CD4-positive, alpha-beta T cell (primary cell): ENCODE results near the gene PRSS37. TPM values are rescaled to one million over a fixed set of nuclear protein-coding genes. Genes with fewer than 3 reads are reported as not detected.

Experiments used
- ATAC-seq: fragments of 200-7000 bp; cut with Tn5 transposase; one replicate; pipeline ENCODE4 v1.10.0; 2022; ENCODE audit warnings: mild to moderate bottlenecking; ENCODE audit not compliant: poor library complexity
- CTCF ChIA-PET: fragments of 350-600 bp; sonication (Branson Sonifier 250); formaldehyde crosslinking; loops from one replicate; lab custom pipeline; 2021; ENCODE audit warnings: antibody characterized with exemption, inconsistent platforms; lab: Charles Lee
- POLR2A ChIA-PET: fragments of 350-600 bp; sonication (Branson Sonifier 250); formaldehyde crosslinking; loops from one replicate; lab custom pipeline; 2021; ENCODE audit warnings: antibody characterized with exemption, inconsistent platforms; lab: Charles Lee
- DNase-seq, 14 experiments: peaks; one replicate each; pipeline ENCODE4 v3.0.0-alpha.2; 2013 to 2020; ENCODE audit warnings: mixed read lengths in 2 of 14
- H3K27ac ChIP-seq, 2 donors: one replicate each; pipeline versions ENCODE4 v1.5.1 to v1.7.0; 2013; ENCODE audit warnings: low read length in 2 of 2, low read depth in 1 of 2, mild to moderate bottlenecking in 1 of 2
- H3K27me3 ChIP-seq, 2 experiments: 1 replicate in 1 of 2; 2 replicates in 1 of 2; pipeline versions ENCODE4 v1.6.1 to v1.7.0; 2013; ENCODE audit warnings: low read length in 2 of 2, control low read depth in 1 of 2, mild to moderate bottlenecking in 1 of 2, moderate library complexity in 1 of 2; ENCODE audit not compliant: insufficient read depth in 2 of 2, control insufficient read depth in 1 of 2
- H3K36me3 ChIP-seq: one replicate; pipeline ENCODE4 v1.6.1; 2013; ENCODE audit warnings: low read length, control low read depth; ENCODE audit not compliant: insufficient read depth
- H3K4me1 ChIP-seq: one replicate; pipeline ENCODE4 v1.6.1; 2013; ENCODE audit warnings: low read length, control low read depth; ENCODE audit not compliant: insufficient read depth
- H3K4me3 ChIP-seq: one replicate; pipeline ENCODE4 v1.5.1; 2013; ENCODE audit warnings: mild to moderate bottlenecking, low read length, moderate library complexity
- H3K9me3 ChIP-seq, 2 experiments: 1 replicate in 1 of 2; 2 replicates in 1 of 2; pipeline versions ENCODE4 v1.6.1 to v1.7.0; 2013; ENCODE audit warnings: low read length in 2 of 2, mild to moderate bottlenecking in 2 of 2, control low read depth in 1 of 2, moderate library complexity in 1 of 2; ENCODE audit not compliant: control insufficient read depth in 1 of 2, insufficient read depth in 1 of 2
- H3K27ac Mint-ChIP-seq: one replicate; pipeline ENCODE4 v1.8.0; 2020; ENCODE audit warnings: mixed read lengths
- H3K27me3 Mint-ChIP-seq: one replicate; pipeline ENCODE4 v1.8.0; 2021; ENCODE audit warnings: mixed read lengths
- H3K36me3 Mint-ChIP-seq: one replicate; pipeline ENCODE4 v1.8.0; 2021; ENCODE audit warnings: low read depth, mixed read lengths
- H3K4me1 Mint-ChIP-seq: one replicate; pipeline ENCODE4 v1.8.0; 2021; ENCODE audit warnings: low read depth, mixed read lengths
- H3K4me3 Mint-ChIP-seq: one replicate; pipeline ENCODE4 v1.8.0; 2020; ENCODE audit warnings: mild to moderate bottlenecking, mixed read lengths
- H3K9me3 Mint-ChIP-seq: one replicate; pipeline ENCODE4 v1.8.0; 2020; ENCODE audit warnings: mixed read lengths
- CTCF ChIP-seq: fragments of 200-600 bp; IDR thresholded peaks from one replicate; pipeline ENCODE4 v1.8.0; 2022; ENCODE audit warnings: antibody characterized with exemption, mild to moderate bottlenecking
- intact Hi-C, 2 experiments: fragments of 100-400 bp; cut with DNase I in 1 of 2; cut with micrococcal nuclease in 1 of 2; formaldehyde crosslinking; loops; one replicate each; pipeline versions ENCODE4 v1.15.1 to v1.9.0; 2023 to 2025; cut with DNase I, micrococcal nuclease
- total RNA-seq, 174 experiments: library from RNA in 2 of 174; stranded (reverse) in 2 of 174; gene quantifications; one replicate each; pipeline ENCODE4 v1.2.3 and lab custom pipeline; 2021 to 2026

Gene PRSS37
- total RNA-seq, 2 experiments from 2014 or later: not detected

DNA sequence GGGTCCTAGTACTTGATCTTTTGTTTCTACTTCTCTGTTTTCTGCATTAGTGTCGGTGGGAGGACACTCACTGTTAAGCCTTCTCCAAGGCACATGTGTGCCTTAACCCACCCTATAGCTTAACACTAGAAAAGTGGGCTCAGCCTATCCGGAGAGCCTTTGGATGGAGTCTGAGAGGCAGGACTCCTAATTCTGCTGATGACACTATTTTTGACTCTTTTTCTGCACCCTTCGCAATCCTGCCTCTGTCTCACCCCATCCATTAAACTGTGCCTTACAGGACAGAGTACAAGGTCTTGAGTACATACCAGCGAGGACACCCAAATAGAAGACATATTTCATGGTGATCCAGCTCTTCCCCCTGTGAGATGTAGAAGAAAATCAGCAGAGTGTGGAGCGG lies 577 bp downstream of the PRSS37 start:
- TF ChIP-seq CTCF: no peak
- H3K4me3 Mint-ChIP-seq: no peak overlapping the region
- no peaks in the 10 kb centered on the region for H3K36me3 Mint-ChIP-seq
- Histone ChIP-seq H3K27me3 (no peaks in the 10 kb centered on the region), H3K27ac (no peak overlapping the region), H3K9me3 (no peaks in the 10 kb centered on the region), H3K4me1 (no peaks in the 10 kb centered on the region), H3K4me3 (no peak overlapping the region), H3K36me3 (no peaks in the 10 kb centered on the region)
- intact Hi-C loops: no loop called here
- ChIA-PET CTCF (no interaction called here), POLR2A (no interaction called here)
- no peak overlapping the region for H3K27ac Mint-ChIP-seq
- H3K27me3 Mint-ChIP-seq: no peaks in the 10 kb centered on the region
- ATAC-seq (no peak), DNase-seq (no peak)
- H3K4me1 Mint-ChIP-seq: no peaks in the 10 kb centered on the region
- no peaks in the 10 kb centered on the region for H3K9me3 Mint-ChIP-seq

DNA sequence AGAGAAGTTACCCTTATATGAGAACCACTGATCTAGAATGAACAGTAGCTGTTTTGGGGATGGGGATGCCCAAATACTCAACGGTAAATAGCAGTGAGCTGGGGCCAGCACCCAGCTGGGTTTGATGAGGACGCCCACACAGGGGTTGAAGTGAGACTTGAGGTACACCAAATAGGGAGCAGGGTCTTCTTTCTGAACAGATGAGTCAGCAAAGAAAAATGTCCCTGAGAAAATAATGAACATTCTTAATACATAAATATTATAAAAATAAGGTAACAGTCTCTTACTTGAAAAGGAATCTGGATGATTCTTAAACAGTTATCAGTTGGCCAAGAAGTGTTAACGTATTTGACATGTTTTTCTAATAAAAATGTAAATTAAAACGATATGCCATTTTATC lies 2.0 kb downstream of the PRSS37 start:
- Mint-ChIP-seq H3K27ac (no peak overlapping the region), H3K27me3 (no peaks in the 10 kb centered on the region), H3K4me3 (no peak overlapping the region), H3K4me1 (no peaks in the 10 kb centered on the region), H3K36me3 (no peaks in the 10 kb centered on the region), H3K9me3 (no peaks in the 10 kb centered on the region)
- Histone ChIP-seq H3K36me3 (no peaks in the 10 kb centered on the region), H3K27ac (no peak overlapping the region), H3K4me1 (no peaks in the 10 kb centered on the region), H3K4me3 (no peak overlapping the region), H3K27me3 (no peaks in the 10 kb centered on the region), H3K9me3 (no peaks in the 10 kb centered on the region)
- intact Hi-C loops: no loop called here
- TF ChIP-seq CTCF: no peak
- ChIA-PET CTCF (no interaction called here), POLR2A (no interaction called here)
- DNase-seq: no peak
- no peak for ATAC-seq

- Histone ChIP-seq H3K36me3 (no peaks in the 10 kb centered on the region), H3K9me3 (no peaks in the 10 kb centered on the region), H3K4me3 (no peak overlapping the region), H3K27me3 (no peaks in the 10 kb centered on the region), H3K4me1 (no peaks in the 10 kb centered on the region), H3K27ac (no peak overlapping the region)
- TF ChIP-seq CTCF: no peak
- CTCF ChIA-PET: no interaction called here
- ATAC-seq: no peak
- Mint-ChIP-seq H3K4me1 (no peaks in the 10 kb centered on the region), H3K36me3 (no peaks in the 10 kb centered on the region), H3K27ac (no peak overlapping the region), H3K27me3 (no peaks in the 10 kb centered on the region), H3K4me3 (no peak overlapping the region), H3K9me3 (no peaks in the 10 kb centered on the region)
- DNase-seq: no peak
- intact Hi-C loops: no loop called here
- POLR2A ChIA-PET: no interaction called here
Measured at GRCh38 chr7:141838581-141838980, 2.7 kb downstream of the PRSS37 start.
